ENCODE results near the gene CBFA2T3.
"Not testable (repeated sequence)": the region's sequence is repeated elsewhere in the genome, so short reads cannot be mapped to it uniquely, and the experiment has no call there.

The CBFA2T3 gene

GRCh38 chr16:88906535-88907105, 70.4 kb downstream of the CBFA2T3 start:
- no peak for DNase-seq (ENCODE audit: low read depth)

GRCh38 chr16:88906020-88906419, 71.0 kb downstream of the CBFA2T3 start:
- DNase-seq (ENCODE audit: low read depth): no peak

GRCh38 chr16:88905563-88905962, 71.4 kb downstream of the CBFA2T3 start:
- peak; percentile 8 for DNase-seq (ENCODE audit: low read depth)

- DNase-seq (ENCODE audit: low read depth): no peak
These were observed 72.2 kb downstream of the CBFA2T3 start for GRCh38 chr16:88904676-88905365.

- DNase-seq (ENCODE audit: low read depth): no peak
These were observed 73.7 kb downstream of the CBFA2T3 start for GRCh38 chr16:88903267-88903666.

- no peak for DNase-seq (ENCODE audit: low read depth)
These were observed 74.3 kb downstream of the CBFA2T3 start for GRCh38 chr16:88902744-88903143.

- no peak for DNase-seq (ENCODE audit: low read depth)
These were observed 75.2 kb downstream of the CBFA2T3 start for GRCh38 chr16:88901718-88902337.

GRCh38 chr16:88900662-88901052, 76.3 kb downstream of the CBFA2T3 start:
- DNase-seq (ENCODE audit: low read depth): no peak

GRCh38 chr16:88899901-88900661, 76.9 kb downstream of the CBFA2T3 start:
- DNase-seq (ENCODE audit: low read depth): no peak

GRCh38 chr16:88897696-88898425, 79.1 kb downstream of the CBFA2T3 start:
- DNase-seq (ENCODE audit: low read depth): no peak

GRCh38 chr16:88896238-88897070, 80.6 kb downstream of the CBFA2T3 start:
- no peak for DNase-seq (ENCODE audit: low read depth)

GRCh38 chr16:88895335-88895734, 81.7 kb downstream of the CBFA2T3 start:
- no peak for DNase-seq (ENCODE audit: low read depth)

- DNase-seq (ENCODE audit: low read depth): no peak
These were observed 82.2 kb downstream of the CBFA2T3 start for GRCh38 chr16:88894681-88895300.

GRCh38 chr16:88894266-88894665, 82.7 kb downstream of the CBFA2T3 start:
- DNase-seq (ENCODE audit: low read depth): not testable (repeated sequence)

GRCh38 chr16:88893127-88893968, 83.7 kb downstream of the CBFA2T3 start:
- no peak for DNase-seq (ENCODE audit: low read depth)

- no peak for DNase-seq (ENCODE audit: low read depth)
These were observed 84.9 kb downstream of the CBFA2T3 start for GRCh38 chr16:88892065-88892464.

GRCh38 chr16:88891083-88891482, 85.9 kb downstream of the CBFA2T3 start:
- no peak for DNase-seq (ENCODE audit: low read depth)

- not testable (repeated sequence) for DNase-seq (ENCODE audit: low read depth)
These were observed 87.2 kb downstream of the CBFA2T3 start for GRCh38 chr16:88889702-88890352.

Measured in iris pigment epithelial cell (primary cell).